OCI-LY1 (cell line): ENCODE data around the gene ASIC3.

Source experiments
- H2AFZ ChIP-seq: fragments of 200-600 bp; sonication (generic), shearing (Covaris generic); 2 replicates; pipeline ENCODE4 v1.6.0; 2014; ENCODE audit warnings: antibody characterized with exemption, mild to moderate bottlenecking, low read length
- H3F3A ChIP-seq: fragments of 200-600 bp; sonication (generic), shearing (Covaris generic); 2 replicates; pipeline ENCODE4 v1.6.0; 2014; ENCODE audit warnings: mild to moderate bottlenecking, antibody characterized with exemption, low read length, moderate library complexity; ENCODE audit not compliant: insufficient read depth
- H3K27ac ChIP-seq: fragments of 200-600 bp; sonication (generic); 2 replicates; pipeline ENCODE4 v1.5.1; 2014; ENCODE audit warnings: low read length, mixed run types, mild to moderate bottlenecking, low read depth; ENCODE audit not compliant: poor library complexity, severe bottlenecking
- H3K27me3 ChIP-seq: fragments of 200-600 bp; sonication (generic); 2 replicates; pipeline ENCODE4 v1.6.0; 2014; ENCODE audit warnings: antibody characterized with exemption, mild to moderate bottlenecking, low read length, moderate library complexity; ENCODE audit not compliant: insufficient read depth
- H3K36me3 ChIP-seq: fragments of 200-600 bp; sonication (generic); 2 replicates; pipeline ENCODE4 v1.6.1; 2014; ENCODE audit warnings: mild to moderate bottlenecking, antibody characterized with exemption, low read length, moderate library complexity, mixed read lengths; ENCODE audit not compliant: insufficient read depth
- H3K4me1 ChIP-seq: fragments of 200-600 bp; sonication (generic); 2 replicates; pipeline ENCODE4 v1.5.1; 2014; ENCODE audit warnings: mild to moderate bottlenecking, low read length, moderate library complexity; ENCODE audit not compliant: insufficient read depth, severe bottlenecking
- H3K4me2 ChIP-seq: fragments of 200-600 bp; sonication (generic), shearing (Covaris generic); 2 replicates; pipeline ENCODE4 v1.6.1; 2014; ENCODE audit warnings: low read length
- H3K4me3 ChIP-seq: fragments of 200-600 bp; sonication (generic); 2 replicates; pipeline ENCODE4 v1.5.1; 2014; ENCODE audit warnings: low read length, low read depth, mild to moderate bottlenecking, mixed read lengths; ENCODE audit not compliant: poor library complexity, severe bottlenecking
- H3K79me2 ChIP-seq: fragments of 200-600 bp; shearing (Covaris generic); 2 replicates; pipeline ENCODE4 v1.6.1; 2016; ENCODE audit warnings: mixed run types, low read length, mixed read lengths; ENCODE audit not compliant: insufficient read depth
- H3K9ac ChIP-seq: fragments of 200-600 bp; sonication (generic), shearing (Covaris generic); 2 replicates; pipeline ENCODE4 v1.6.1; 2014; ENCODE audit warnings: mild to moderate bottlenecking, low read length, mixed read lengths
- H3K9me2 ChIP-seq: fragments of 200-600 bp; sonication (generic), shearing (Covaris generic); 2 replicates; pipeline ENCODE4 v1.6.1; 2014; ENCODE audit warnings: low read depth, mild to moderate bottlenecking, low read length, mixed read lengths
- H3K9me3 ChIP-seq: fragments of 200-600 bp; shearing (Covaris generic); 2 replicates; pipeline ENCODE4 v1.6.1; 2014; ENCODE audit warnings: low read length, mixed read lengths
- H4K20me1 ChIP-seq: fragments of 200-600 bp; sonication (generic), shearing (Covaris generic); 2 replicates; pipeline ENCODE4 v1.6.0; 2016; ENCODE audit warnings: mild to moderate bottlenecking, low read length; ENCODE audit not compliant: insufficient read depth
- EZH2 ChIP-seq: fragments of 200-600 bp; sonication (generic), shearing (Covaris generic); IDR thresholded peaks from 2 replicates; pipeline ENCODE4 v1.8.0; 2017; ENCODE audit warnings: borderline replicate concordance, mixed run types, mild to moderate bottlenecking, antibody characterized with exemption, low read length, moderate library complexity, mixed read lengths
- TF ChIP-seq, protein P1 (sequence below): fragments of 200-600 bp; sonication (generic), shearing (Covaris generic); IDR thresholded peaks from 2 replicates; pipeline ENCODE4 v1.5.1; 2017; ENCODE audit warnings: mild to moderate bottlenecking, antibody characterized with exemption, low read length, moderate library complexity, mixed read lengths

ASIC3 gene

DNA sequence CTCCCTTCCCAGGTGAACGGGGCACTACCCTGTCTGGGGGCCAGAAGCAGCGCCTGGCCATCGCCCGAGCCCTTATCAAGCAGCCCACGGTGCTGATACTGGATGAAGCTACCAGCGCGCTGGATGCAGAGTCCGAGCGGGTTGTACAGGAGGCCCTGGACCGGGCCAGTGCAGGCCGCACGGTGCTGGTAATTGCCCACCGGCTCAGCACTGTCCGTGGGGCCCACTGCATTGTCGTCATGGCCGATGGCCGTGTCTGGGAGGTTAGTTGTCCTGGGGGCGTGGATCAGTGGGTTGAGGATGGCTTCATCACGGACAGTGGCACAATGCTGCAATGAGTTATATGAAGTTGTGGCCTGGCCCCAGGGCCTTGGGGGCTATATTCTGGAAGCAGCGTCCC is 4.4 kb upstream of the ASIC3 start:
- Histone ChIP-seq H3K9me3 (no peaks in the 10 kb centered on the region), H3K4me1 (no peaks in the 10 kb centered on the region), H3F3A (no peaks in the 10 kb centered on the region), H3K79me2 (no peaks in the 10 kb centered on the region), H3K9ac (no peak overlapping the region), H3K27ac (no peak overlapping the region), H3K4me2 (no peak overlapping the region), H2AFZ (no peak overlapping the region), H3K9me2 (no peaks in the 10 kb centered on the region), H3K4me3 (no peak overlapping the region), H3K36me3 (peaks cover 15% of the 10 kb centered on the region), H4K20me1 (no peaks in the 10 kb centered on the region), H3K27me3 (peaks cover 3% of the 10 kb centered on the region; the same call in 1 of the 2 replicates)
- TF ChIP-seq, protein P1, sequence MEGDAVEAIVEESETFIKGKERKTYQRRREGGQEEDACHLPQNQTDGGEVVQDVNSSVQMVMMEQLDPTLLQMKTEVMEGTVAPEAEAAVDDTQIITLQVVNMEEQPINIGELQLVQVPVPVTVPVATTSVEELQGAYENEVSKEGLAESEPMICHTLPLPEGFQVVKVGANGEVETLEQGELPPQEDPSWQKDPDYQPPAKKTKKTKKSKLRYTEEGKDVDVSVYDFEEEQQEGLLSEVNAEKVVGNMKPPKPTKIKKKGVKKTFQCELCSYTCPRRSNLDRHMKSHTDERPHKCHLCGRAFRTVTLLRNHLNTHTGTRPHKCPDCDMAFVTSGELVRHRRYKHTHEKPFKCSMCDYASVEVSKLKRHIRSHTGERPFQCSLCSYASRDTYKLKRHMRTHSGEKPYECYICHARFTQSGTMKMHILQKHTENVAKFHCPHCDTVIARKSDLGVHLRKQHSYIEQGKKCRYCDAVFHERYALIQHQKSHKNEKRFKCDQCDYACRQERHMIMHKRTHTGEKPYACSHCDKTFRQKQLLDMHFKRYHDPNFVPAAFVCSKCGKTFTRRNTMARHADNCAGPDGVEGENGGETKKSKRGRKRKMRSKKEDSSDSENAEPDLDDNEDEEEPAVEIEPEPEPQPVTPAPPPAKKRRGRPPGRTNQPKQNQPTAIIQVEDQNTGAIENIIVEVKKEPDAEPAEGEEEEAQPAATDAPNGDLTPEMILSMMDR: no peak
- no peak for TF ChIP-seq EZH2

DNA sequence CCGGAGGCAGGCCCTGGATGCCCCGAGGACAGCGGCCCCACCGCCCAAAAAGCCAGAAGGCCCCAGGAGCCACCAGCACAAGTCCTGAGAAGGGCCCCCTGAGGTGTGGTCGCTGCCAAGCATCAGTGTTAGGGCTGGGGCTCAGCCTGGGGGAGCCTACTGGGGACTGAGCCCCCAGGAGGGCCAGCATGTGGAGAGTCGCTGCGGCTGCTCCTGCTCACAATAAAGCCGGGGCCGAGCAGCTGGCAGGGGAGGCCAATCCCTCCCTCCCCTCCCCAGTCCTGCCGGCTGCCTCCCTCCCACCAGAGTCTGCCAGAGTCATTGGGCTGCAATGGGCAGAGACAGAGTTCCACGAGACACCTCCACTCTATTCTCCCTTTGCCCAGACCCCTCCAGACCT is 3.1 kb upstream of the ASIC3 start:
- Histone ChIP-seq H3F3A (no peaks in the 10 kb centered on the region), H3K4me3 (no peak overlapping the region), H3K36me3 (peaks cover 15% of the 10 kb centered on the region), H3K9me3 (no peaks in the 10 kb centered on the region), H3K79me2 (no peaks in the 10 kb centered on the region), H3K9me2 (no peaks in the 10 kb centered on the region), H2AFZ (no peak overlapping the region), H3K27ac (no peak overlapping the region), H3K4me2 (no peak overlapping the region), H3K4me1 (no peaks in the 10 kb centered on the region), H3K27me3 (peaks cover 9% of the 10 kb centered on the region; the same call in 1 of the 2 replicates), H4K20me1 (no peaks in the 10 kb centered on the region), H3K9ac (no peak overlapping the region)
- TF ChIP-seq, protein P1: no peak
- TF ChIP-seq EZH2: no peak

DNA sequence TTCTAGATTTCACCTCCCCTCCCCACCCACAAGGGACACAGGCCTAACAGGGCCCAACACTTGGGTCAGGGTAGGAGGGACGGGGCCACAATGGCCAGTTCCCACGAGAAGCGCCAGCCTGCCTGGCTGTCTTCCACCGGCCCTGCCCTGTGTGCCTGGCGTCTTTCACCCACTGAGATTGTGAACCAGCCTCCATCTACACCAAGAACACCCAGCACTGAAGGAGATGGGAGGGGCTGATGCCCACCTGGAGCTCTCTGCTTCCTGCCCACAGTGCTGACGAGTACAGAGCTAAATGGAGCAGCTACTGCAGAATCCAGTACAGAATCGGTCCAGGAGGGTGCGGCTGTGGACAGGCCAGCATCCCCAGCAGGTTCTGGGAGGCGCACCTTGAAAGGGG is 2.4 kb upstream of the ASIC3 start:
- H4K20me1 ChIP-seq: no peaks in the 10 kb centered on the region
- no peak overlapping the region for H3K27ac ChIP-seq
- H3K79me2 ChIP-seq: no peaks in the 10 kb centered on the region
- H3K27me3 ChIP-seq: peaks cover 9% of the 10 kb centered on the region; the same call in 1 of the 2 replicates
- H3K4me3 ChIP-seq: no peak overlapping the region
- no peak overlapping the region for H3K4me2 ChIP-seq
- no peaks in the 10 kb centered on the region for H3K9me2 ChIP-seq
- H3K36me3 ChIP-seq: peaks cover 15% of the 10 kb centered on the region
- no peaks in the 10 kb centered on the region for H3F3A ChIP-seq
- no peaks in the 10 kb centered on the region for H3K9me3 ChIP-seq
- TF ChIP-seq, protein P1: no peak
- no peak for TF ChIP-seq EZH2
- no peak overlapping the region for H3K9ac ChIP-seq
- no peak overlapping the region for H2AFZ ChIP-seq
- no peaks in the 10 kb centered on the region for H3K4me1 ChIP-seq
